Stomach smooth muscle (tissue), 2 donors: ENCODE data around the gene ABCA4.

ENCODE experiments used
- H3K27ac ChIP-seq: one replicate; pipeline ENCODE4 v1.7.0; 2013; ENCODE audit warnings: mild to moderate bottlenecking, low read length, inconsistent platforms
- H3K27me3 ChIP-seq, 2 donors: one replicate each; pipeline ENCODE4 v1.7.0; 2013; ENCODE audit warnings: low read length in 2 of 2; ENCODE audit not compliant: insufficient read depth in 2 of 2, control insufficient read depth in 1 of 2
- H3K36me3 ChIP-seq, 2 donors: one replicate each; pipeline ENCODE4 v1.7.0; 2013; ENCODE audit warnings: low read length in 2 of 2; ENCODE audit not compliant: control insufficient read depth in 2 of 2, insufficient read depth in 2 of 2
- H3K4me1 ChIP-seq: one replicate; pipeline ENCODE4 v1.7.0; 2013; ENCODE audit warnings: low read length; ENCODE audit not compliant: control insufficient read depth, insufficient read depth
- H3K4me3 ChIP-seq, 2 donors: one replicate each; pipeline ENCODE4 v1.7.0; 2013; ENCODE audit warnings: low read length in 2 of 2
- H3K9ac ChIP-seq, 2 donors: one replicate each; pipeline ENCODE4 v1.7.0; 2013; ENCODE audit warnings: low read length in 2 of 2, mild to moderate bottlenecking in 1 of 2
- H3K9me3 ChIP-seq, 2 donors: one replicate each; pipeline ENCODE4 v1.7.0; 2013; ENCODE audit warnings: low read length in 2 of 2; ENCODE audit not compliant: control insufficient read depth in 2 of 2
- donor health status: healthy.
- donor health status: Pancreatic carcinoma.

ABCA4 gene

DNA sequence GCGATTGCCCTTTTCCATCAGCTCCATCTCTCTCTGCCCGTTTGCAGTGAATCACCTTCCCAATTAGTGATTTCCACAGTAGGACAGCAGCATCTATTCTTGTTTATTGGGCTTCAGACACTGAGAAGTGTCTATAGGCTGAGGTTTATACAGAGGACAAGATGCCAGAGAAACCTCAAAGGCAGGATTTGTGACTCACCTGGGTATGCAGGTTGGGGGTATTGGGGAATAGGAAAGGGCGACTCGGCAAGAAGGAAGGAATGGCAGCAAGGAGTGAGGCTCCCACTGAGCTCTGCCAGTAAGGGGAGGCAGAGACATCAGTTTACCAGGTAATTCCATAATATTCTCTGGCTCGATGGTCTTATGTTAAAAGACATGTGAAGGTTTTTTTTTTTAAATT lies 25.3 kb upstream of the ABCA4 start:
- Histone ChIP-seq H3K9me3 (no peaks in the 10 kb centered on the region), H3K4me3 (no peak overlapping the region), H3K36me3 (no peaks in the 10 kb centered on the region), H3K9ac (no peak overlapping the region), H3K4me1 (no peaks in the 10 kb centered on the region), H3K27me3 (no peaks in the 10 kb centered on the region), H3K27ac (no peak overlapping the region)

- Histone ChIP-seq H3K4me1 (no peaks in the 10 kb centered on the region), H3K36me3 (no peaks in the 10 kb centered on the region), H3K27ac (no peak overlapping the region)
These were observed 23.9 kb upstream of the ABCA4 start for GRCh38 chr1:94144836-94145235.

DNA sequence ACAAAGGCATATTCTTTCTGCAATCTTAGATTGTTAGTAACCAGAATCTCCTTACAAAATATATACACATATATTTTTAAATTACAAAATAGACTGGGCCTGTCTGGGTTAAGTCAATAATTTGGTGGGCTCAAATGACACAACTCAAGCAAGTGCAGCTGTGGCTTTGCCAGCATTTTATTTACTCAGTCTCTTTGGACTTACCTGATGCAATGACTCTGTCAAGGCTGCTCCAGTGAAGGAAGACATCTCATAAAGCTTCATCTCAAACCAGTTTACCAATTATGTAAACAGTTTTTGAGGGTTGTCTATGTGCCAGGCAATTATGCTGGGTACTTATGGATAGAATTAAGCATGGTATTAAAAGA lies 22.8 kb upstream of the ABCA4 start:
- Histone ChIP-seq H3K27me3 (no peaks in the 10 kb centered on the region), H3K27ac (no peak overlapping the region), H3K36me3 (no peaks in the 10 kb centered on the region), H3K4me3 (no peak overlapping the region), H3K9ac (no peak overlapping the region), H3K9me3 (no peaks in the 10 kb centered on the region), H3K4me1 (no peaks in the 10 kb centered on the region)

More at GRCh38 chr1:94144836-94145235, 23.9 kb upstream of the ABCA4 start:
- Histone ChIP-seq H3K9me3 (no peaks in the 10 kb centered on the region), H3K9ac (no peak overlapping the region), H3K4me3 (no peak overlapping the region), H3K27me3 (no peaks in the 10 kb centered on the region)

- Histone ChIP-seq H3K36me3 (no peaks in the 10 kb centered on the region), H3K27me3 (no peaks in the 10 kb centered on the region), H3K9ac (no peak overlapping the region), H3K9me3 (no peaks in the 10 kb centered on the region), H3K4me3 (no peak overlapping the region), H3K27ac (no peak overlapping the region), H3K4me1 (no peaks in the 10 kb centered on the region)
These were observed 22.3 kb upstream of the ABCA4 start for GRCh38 chr1:94143173-94143808.

- Histone ChIP-seq H3K4me3 (no peak overlapping the region), H3K9ac (no peak overlapping the region), H3K4me1 (no peaks in the 10 kb centered on the region), H3K9me3 (no peaks in the 10 kb centered on the region), H3K27ac (no peak overlapping the region), H3K36me3 (no peaks in the 10 kb centered on the region), H3K27me3 (no peaks in the 10 kb centered on the region)
These were observed 21.6 kb upstream of the ABCA4 start for GRCh38 chr1:94142583-94142982.

DNA sequence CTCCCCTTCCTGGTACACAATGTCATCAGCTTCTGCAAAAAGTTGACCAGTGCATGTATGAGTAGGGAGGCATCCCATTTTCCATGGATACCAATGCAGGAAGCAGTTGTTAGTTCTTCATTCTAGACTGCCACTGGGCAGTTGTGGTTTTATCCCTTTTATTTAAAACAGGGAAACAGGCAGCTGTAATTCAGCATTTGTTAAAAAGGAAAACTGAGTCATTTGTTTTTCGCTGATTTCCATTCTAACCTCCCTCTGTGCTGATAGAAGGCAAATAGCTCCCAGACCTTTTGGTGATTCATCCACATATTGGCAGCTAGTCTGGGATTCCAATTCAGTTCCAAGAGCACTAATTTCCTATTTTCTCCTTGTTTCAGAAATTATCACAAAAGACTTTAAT lies 21.1 kb upstream of the ABCA4 start:
- Histone ChIP-seq H3K27ac (no peak overlapping the region), H3K9ac (no peak overlapping the region), H3K4me1 (no peaks in the 10 kb centered on the region), H3K4me3 (no peak overlapping the region), H3K27me3 (no peaks in the 10 kb centered on the region), H3K9me3 (no peaks in the 10 kb centered on the region), H3K36me3 (no peaks in the 10 kb centered on the region)

DNA sequence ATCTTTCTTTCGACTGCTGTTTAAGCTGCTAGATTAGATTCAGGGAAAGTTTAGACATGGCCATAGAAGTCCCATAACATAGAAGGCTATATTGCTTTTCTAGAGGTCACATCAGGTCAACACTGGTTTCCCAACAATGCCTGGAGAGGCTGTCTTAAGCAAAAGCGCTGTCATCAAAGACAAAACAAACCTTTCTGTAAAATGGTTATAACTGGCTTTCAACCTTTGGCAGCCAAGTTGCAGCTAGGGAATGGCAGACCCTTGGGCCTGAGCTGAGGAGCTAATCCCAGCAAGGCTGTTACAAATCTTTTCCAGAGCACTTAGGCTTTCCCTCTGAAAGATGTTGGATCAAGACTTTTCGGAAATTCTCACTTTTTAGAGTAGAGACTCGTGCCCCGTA lies 11.2 kb upstream of the ABCA4 start:
- H3K27ac ChIP-seq, result no peak overlapping the region
- no peak overlapping the region for H3K9ac ChIP-seq
- H3K36me3 ChIP-seq, result no peaks in the 10 kb centered on the region
- no peak overlapping the region for H3K4me3 ChIP-seq
- no peaks in the 10 kb centered on the region for H3K4me1 ChIP-seq
- peaks cover 0 to 3% of the 10 kb centered on the region in 2 donors for H3K9me3 ChIP-seq
- H3K27me3 ChIP-seq, result no peaks in the 10 kb centered on the region

GRCh38 chr1:94130851-94131595 lies 10.1 kb upstream of the ABCA4 start:
- no peaks in the 10 kb centered on the region for H3K4me1 ChIP-seq
- H3K4me3 ChIP-seq, result no peak overlapping the region
- peaks cover 0 to 3% of the 10 kb centered on the region in 2 donors for H3K9me3 ChIP-seq
- H3K27ac ChIP-seq, result no peak overlapping the region
- H3K9ac ChIP-seq, result no peak overlapping the region
- no peaks in the 10 kb centered on the region for H3K36me3 ChIP-seq
- H3K27me3 ChIP-seq, result no peaks in the 10 kb centered on the region

GRCh38 chr1:94126651-94127050 lies 5.7 kb upstream of the ABCA4 start:
- H3K4me1 ChIP-seq, result no peaks in the 10 kb centered on the region
- H3K27me3 ChIP-seq, result no peaks in the 10 kb centered on the region
- H3K9ac ChIP-seq, result no peak overlapping the region
- H3K27ac ChIP-seq, result no peak overlapping the region
- H3K36me3 ChIP-seq, result no peaks in the 10 kb centered on the region
- H3K9me3 ChIP-seq, result no peaks in the 10 kb centered on the region
- H3K4me3 ChIP-seq, result no peak overlapping the region

GRCh38 chr1:94125551-94126514 lies 4.9 kb upstream of the ABCA4 start:
- Histone ChIP-seq H3K27me3 (no peaks in the 10 kb centered on the region), H3K36me3 (no peaks in the 10 kb centered on the region), H3K4me3 (no peak overlapping the region), H3K9ac (no peak overlapping the region), H3K9me3 (no peaks in the 10 kb centered on the region), H3K27ac (no peak overlapping the region), H3K4me1 (no peaks in the 10 kb centered on the region)
